HepG2 (cell line): ENCODE data around the gene CSNK1D. TPM values are rescaled to one million over a fixed set of nuclear protein-coding genes. Genes with fewer than 3 reads are reported as not detected.

Experiments used
- HCFC1 ChIP-seq: fragments of 150-350 bp; IDR thresholded peaks from 2 replicates; pipeline ENCODE4 v1.6.1; 2014; ENCODE audit warnings: low read depth, low read length
- HMGXB4 ChIP-seq, 2 experiments: sonication (generic) in 1 of 2; formaldehyde crosslinking in 1 of 2; IDR thresholded peaks; 2 replicates each; pipeline versions ENCODE4 v1.4.0 to v1.6.1; 2018 to 2020; ENCODE audit warnings: missing genetic modification reagents in 2 of 2, borderline replicate concordance in 1 of 2, low read depth in 1 of 2, mild to moderate bottlenecking in 1 of 2, missing biosample characterization in 1 of 2
- KDM3A ChIP-seq: IDR thresholded peaks from 2 replicates; pipeline ENCODE4 v1.6.1; 2018; ENCODE audit warnings: low read depth, missing compliant biosample characterization
- MAZ ChIP-seq, 2 experiments: sonication (generic) in 1 of 2; formaldehyde crosslinking in 1 of 2; IDR thresholded peaks; 2 replicates each; pipeline versions ENCODE4 v1.5.0 to v1.6.1; 2012 to 2020; ENCODE audit warnings: low read depth in 2 of 2, mild to moderate bottlenecking in 2 of 2, borderline replicate concordance in 1 of 2, improper control_type of control experiment in 1 of 2, low read length in 1 of 2, missing genetic modification reagents in 1 of 2, moderate library complexity in 1 of 2
- MEIS2 ChIP-seq: sonication (generic); formaldehyde crosslinking; IDR thresholded peaks from 2 replicates; pipeline ENCODE4 v1.9.0; 2021; ENCODE audit warnings: mild to moderate bottlenecking, missing genetic modification reagents
- NFIC ChIP-seq: IDR thresholded peaks from 2 replicates; pipeline ENCODE4 v1.6.1; 2012; ENCODE audit warnings: mild to moderate bottlenecking, low read length, inconsistent platforms
- ZBTB40 ChIP-seq, 2 experiments: fragments of 450-650 bp in 1 of 2; sonication (generic) in 1 of 2; formaldehyde crosslinking in 1 of 2; IDR thresholded peaks; 2 replicates each; pipeline versions ENCODE4 v1.6.1 to v1.8.0; 2016 to 2022; ENCODE audit warnings: antibody characterized with exemption in 1 of 2, mild to moderate bottlenecking in 1 of 2, missing genetic modification reagents in 1 of 2
- ZNF362 ChIP-seq: sonication (generic); formaldehyde crosslinking; IDR thresholded peaks from 2 replicates; pipeline ENCODE4 v1.4.0; 2020; ENCODE audit warnings: missing genetic modification reagents, mild to moderate bottlenecking, borderline replicate concordance
- ZNF382 ChIP-seq: sonication (generic); formaldehyde crosslinking; IDR thresholded peaks from 2 replicates; pipeline ENCODE4 v1.5.0; 2020; ENCODE audit warnings: missing genetic modification reagents, mild to moderate bottlenecking, borderline replicate concordance
- ZNF543 ChIP-seq: sonication (generic); formaldehyde crosslinking; IDR thresholded peaks from 2 replicates; pipeline ENCODE4 v1.4.0; 2020; ENCODE audit warnings: mild to moderate bottlenecking, missing genetic modification reagents
- ZNF546 ChIP-seq: sonication (generic); formaldehyde crosslinking; conservative IDR thresholded peaks from 2 replicates; pipeline ENCODE4 v1.8.1; 2023; ENCODE audit warnings: mild to moderate bottlenecking, missing genetic modification reagents
- polyA plus RNA-seq, 8 experiments: library from polyadenylated mRNA; depleted of rRNA in 3 of 8; stranded (reverse) in 7 of 8; unstranded in 1 of 8; fragments of >200 nt; fragmentation: Illumina TruSeq in 4 of 8; extraction: Trizol in 4 of 8; gene quantifications; 2 replicates each; pipeline versions ENCODE4 v1.2.1 to v1.2.3, GENCODE V29; 2011 to 2016; ENCODE audit warnings: low read depth in 4 of 8, missing spikeins in 1 of 8, mixed read lengths in 1 of 8; ENCODE audit not compliant: insufficient read depth in 1 of 8
- total RNA-seq, 5 experiments: library from RNA; depleted of rRNA; stranded (reverse); fragments of >200 nt; fragmentation: Illumina TruSeq; extraction: Trizol; gene quantifications; 2 replicates each; pipeline ENCODE4 v1.2.3, GENCODE V29; 2016; ENCODE audit warnings: low read depth in 1 of 5
- TF ChIP-seq, protein P1 (sequence below): sonication (generic); formaldehyde crosslinking; IDR thresholded peaks from 2 replicates; pipeline ENCODE4 v1.8.0; 2022; ENCODE audit warnings: missing genetic modification reagents, mild to moderate bottlenecking, moderate library complexity, borderline replicate concordance

The CSNK1D gene
- total and polyA plus RNA-seq, 2 of the 13 experiments (the other 11 are each of a cell fraction or from before 2014, with no cell fraction given): 31.5 to 128 TPM

DNA sequence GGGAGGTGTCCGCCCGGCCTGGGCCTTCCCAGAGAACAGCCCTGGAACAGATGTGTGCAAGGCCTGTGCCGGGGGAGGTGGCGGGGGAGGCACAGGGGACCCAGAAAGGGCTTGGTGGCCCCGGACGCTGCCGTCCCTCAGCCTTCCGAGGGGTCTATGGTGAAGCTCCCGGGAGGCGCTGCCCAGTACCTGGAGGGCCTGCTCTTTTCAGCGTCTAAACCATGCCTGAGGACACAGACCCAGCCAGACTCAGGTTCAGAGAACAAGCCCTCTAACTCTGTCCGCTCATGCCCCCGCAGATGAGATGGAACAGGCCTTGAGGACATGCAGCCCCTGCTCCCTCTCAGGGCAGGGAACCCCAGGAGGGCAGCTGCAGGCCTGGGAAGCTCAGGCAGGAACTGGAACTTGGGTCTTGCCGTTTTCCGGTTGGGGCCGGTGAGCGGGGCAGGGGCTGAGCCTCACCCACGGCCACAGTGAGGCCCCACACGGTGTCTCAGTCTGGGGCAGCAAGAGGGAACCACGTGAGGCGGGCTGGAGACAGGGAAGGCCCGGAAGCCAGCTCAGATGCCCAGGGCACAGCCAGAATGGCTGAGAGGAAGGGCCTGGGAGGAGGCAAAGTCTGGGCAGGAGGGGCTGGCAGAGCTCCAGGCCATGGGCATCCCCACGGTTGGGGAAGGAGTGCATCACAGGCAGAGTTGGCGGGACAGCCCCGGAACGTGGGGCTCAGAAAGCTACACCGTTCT is 32.1 kb downstream of the CSNK1D start (continued):
- peak; percentile 31 to 40 for TF ChIP-seq HMGXB4 (CRISPR knock-in tag; IDR thresholded peaks at IDR 0.05; ENCODE audit: borderline replicate concordance in 1 of 2, low read depth in 1 of 2)
- TF ChIP-seq ZBTB40 (IDR thresholded peaks at IDR 0.05): no peak
- no peak; the same call in 1 of the 2 replicates for TF ChIP-seq ZBTB40 (CRISPR knock-in tag; IDR thresholded peaks at IDR 0.05)
- TF ChIP-seq ZNF382: no peak
- peak; percentile 94; the same call in 1 of the 2 replicates for TF ChIP-seq KDM3A (CRISPR knock-in tag)
- TF ChIP-seq ZNF543 (CRISPR knock-in tag): peak; percentile 79
- TF ChIP-seq ZNF362 (CRISPR knock-in tag): no peak
- TF ChIP-seq MAZ (IDR thresholded peaks at IDR 0.05; ENCODE audit: borderline replicate concordance, low read depth, low read length): 0 out of 2 replicates have a peak, but pooled peaks have one; percentile 11
- no peak; the same call in 1 of the 2 replicates for TF ChIP-seq MAZ (CRISPR knock-in tag; IDR thresholded peaks at IDR 0.05; ENCODE audit: low read depth)
- TF ChIP-seq HCFC1: no peak
- TF ChIP-seq NFIC: no peak
- TF ChIP-seq ZNF546: 0 out of 2 replicates have a peak, but pooled peaks have one; percentile 31
- TF ChIP-seq MEIS2 (CRISPR knock-in tag): peak; percentile 82; the same call in 1 of the 2 replicates
- TF ChIP-seq, protein P1, sequence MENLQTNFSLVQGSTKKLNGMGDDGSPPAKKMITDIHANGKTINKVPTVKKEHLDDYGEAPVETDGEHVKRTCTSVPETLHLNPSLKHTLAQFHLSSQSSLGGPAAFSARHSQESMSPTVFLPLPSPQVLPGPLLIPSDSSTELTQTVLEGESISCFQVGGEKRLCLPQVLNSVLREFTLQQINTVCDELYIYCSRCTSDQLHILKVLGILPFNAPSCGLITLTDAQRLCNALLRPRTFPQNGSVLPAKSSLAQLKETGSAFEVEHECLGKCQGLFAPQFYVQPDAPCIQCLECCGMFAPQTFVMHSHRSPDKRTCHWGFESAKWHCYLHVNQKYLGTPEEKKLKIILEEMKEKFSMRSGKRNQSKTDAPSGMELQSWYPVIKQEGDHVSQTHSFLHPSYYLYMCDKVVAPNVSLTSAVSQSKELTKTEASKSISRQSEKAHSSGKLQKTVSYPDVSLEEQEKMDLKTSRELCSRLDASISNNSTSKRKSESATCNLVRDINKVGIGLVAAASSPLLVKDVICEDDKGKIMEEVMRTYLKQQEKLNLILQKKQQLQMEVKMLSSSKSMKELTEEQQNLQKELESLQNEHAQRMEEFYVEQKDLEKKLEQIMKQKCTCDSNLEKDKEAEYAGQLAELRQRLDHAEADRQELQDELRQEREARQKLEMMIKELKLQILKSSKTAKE (CRISPR knock-in tag): peak; percentile 77; the same call in 1 of the 2 replicates
